ENCODE results near the gene PDE6B. TPM values are rescaled to one million over a fixed set of nuclear protein-coding genes. Genes with fewer than 3 reads are reported as not detected.

Gene PDE6B
- total RNA-seq, 1 experiment from 2014 or later = not detected

- Histone ChIP-seq H4K20me1 (ENCODE audit: insufficient read depth, low read depth, low read length) (no peaks in the 10 kb centered on the region), H3K36me3 (ENCODE audit: insufficient read depth, low read length) (no peaks in the 10 kb centered on the region), H3K9ac (ENCODE audit: low read length) (no peak overlapping the region), H3K4me3 (ENCODE audit: low read length) (no peak overlapping the region), H3K27ac (ENCODE audit: low read length) (no peak overlapping the region), H3K4me2 (ENCODE audit: low read depth, low read length, poor library complexity, severe bottlenecking) (no peak overlapping the region), H3K9me3 (ENCODE audit: low read length) (no peaks in the 10 kb centered on the region), H3K4me1 (ENCODE audit: low read length) (peaks cover 11% of the 10 kb centered on the region), H3K79me2 (ENCODE audit: low read length) (peaks cover 57% of the 10 kb centered on the region), H3K9me2 (replicated peaks; ENCODE audit: insufficient read depth, low read length) (no peaks in the 10 kb centered on the region), H2AFZ (ENCODE audit: low read length) (no peak overlapping the region), H3K27me3 (ENCODE audit: low read length) (no peaks in the 10 kb centered on the region)
- no peak for DNase-seq
Observed at GRCh38 chr4:707929-708630, 82.7 kb downstream of the PDE6B start.

DNA sequence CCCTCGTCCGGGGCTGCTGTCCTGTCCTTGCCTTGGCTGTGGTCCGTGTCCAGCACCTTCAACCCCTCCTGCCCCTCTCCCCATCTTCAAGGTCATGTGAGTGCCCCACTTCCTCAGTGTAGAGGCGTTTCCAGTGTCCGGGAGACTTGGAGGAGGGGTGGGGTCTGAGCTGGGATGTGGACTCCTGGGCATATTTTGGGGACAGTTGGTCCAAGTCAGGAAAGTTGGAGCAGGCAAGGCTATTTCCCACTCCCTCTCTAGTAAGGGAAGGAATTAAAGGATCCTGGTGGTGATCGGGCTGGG, 83.2 kb downstream of the PDE6B start:
- Histone ChIP-seq H3K4me1 (ENCODE audit: low read length) (peaks cover 11% of the 10 kb centered on the region), H3K79me2 (ENCODE audit: low read length) (peaks cover 62% of the 10 kb centered on the region), H2AFZ (ENCODE audit: low read length) (no peak overlapping the region), H3K4me3 (ENCODE audit: low read length) (no peak overlapping the region), H3K27me3 (ENCODE audit: low read length) (no peaks in the 10 kb centered on the region), H3K4me2 (ENCODE audit: low read depth, low read length, poor library complexity, severe bottlenecking) (no peak overlapping the region), H3K27ac (ENCODE audit: low read length) (no peak overlapping the region), H4K20me1 (ENCODE audit: insufficient read depth, low read depth, low read length) (no peaks in the 10 kb centered on the region), H3K36me3 (ENCODE audit: insufficient read depth, low read length) (peaks cover 3% of the 10 kb centered on the region; the same call in 1 of the 2 replicates), H3K9me3 (ENCODE audit: low read length) (no peaks in the 10 kb centered on the region), H3K9me2 (replicated peaks; ENCODE audit: insufficient read depth, low read length) (no peaks in the 10 kb centered on the region), H3K9ac (ENCODE audit: low read length) (no peak overlapping the region)
- no peak for DNase-seq

DNA sequence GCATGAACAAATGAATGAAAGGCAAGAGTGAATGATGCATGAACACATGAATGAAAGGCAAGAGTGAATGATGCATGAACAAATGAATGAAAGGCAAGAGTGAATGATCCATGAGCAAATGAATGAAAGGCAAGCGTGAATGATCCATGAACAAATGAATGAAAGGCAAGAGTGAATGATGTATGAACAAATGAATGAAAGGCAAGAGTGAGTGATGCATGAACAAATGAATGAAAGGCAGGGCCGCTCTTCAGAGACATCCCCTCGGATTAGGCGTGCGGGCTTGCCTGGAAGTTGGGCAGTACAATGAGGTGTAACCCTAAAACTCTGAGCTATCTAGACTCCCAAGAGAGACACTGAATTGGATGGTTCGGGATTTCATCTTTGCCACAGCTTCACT, 84.0 kb downstream of the PDE6B start:
- Histone ChIP-seq H3K9me2 (replicated peaks; ENCODE audit: insufficient read depth, low read length) (no peaks in the 10 kb centered on the region), H3K9ac (ENCODE audit: low read length) (no peak overlapping the region), H2AFZ (ENCODE audit: low read length) (no peak overlapping the region), H3K4me1 (ENCODE audit: low read length) (peaks cover 11% of the 10 kb centered on the region), H3K27ac (ENCODE audit: low read length) (no peak overlapping the region), H3K4me2 (ENCODE audit: low read depth, low read length, poor library complexity, severe bottlenecking) (no peak overlapping the region), H3K27me3 (ENCODE audit: low read length) (no peaks in the 10 kb centered on the region), H3K36me3 (ENCODE audit: insufficient read depth, low read length) (peaks cover 4% of the 10 kb centered on the region; the same call in 1 of the 2 replicates), H3K4me3 (ENCODE audit: low read length) (no peak overlapping the region), H3K79me2 (ENCODE audit: low read length) (peaks cover 69% of the 10 kb centered on the region), H4K20me1 (ENCODE audit: insufficient read depth, low read depth, low read length) (no peaks in the 10 kb centered on the region), H3K9me3 (ENCODE audit: low read length) (no peaks in the 10 kb centered on the region)
- no peak for DNase-seq

DNA sequence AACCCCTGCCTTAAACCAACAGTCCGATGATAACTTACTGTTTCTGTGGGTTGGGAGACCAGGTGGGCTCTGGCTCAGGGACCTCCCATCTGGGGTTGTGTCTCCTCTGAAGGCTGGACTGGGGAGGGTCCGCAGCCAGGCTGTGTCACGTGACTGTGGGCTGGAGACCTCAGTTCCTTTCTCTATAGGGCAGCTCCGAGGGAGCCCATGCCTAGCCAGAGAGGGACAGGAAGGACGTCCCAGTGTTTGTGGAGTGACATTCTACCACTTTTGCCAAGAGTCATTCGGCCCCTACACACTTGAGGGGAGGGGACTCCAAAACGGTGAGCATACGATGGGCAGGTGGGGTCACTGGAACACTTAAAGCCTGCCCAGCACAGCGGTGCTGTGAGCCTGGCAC, 84.7 kb downstream of the PDE6B start:
- H3K36me3 ChIP-seq (ENCODE audit: insufficient read depth, low read length) = peaks cover 4% of the 10 kb centered on the region; the same call in 1 of the 2 replicates
- H3K4me2 ChIP-seq (ENCODE audit: low read depth, low read length, poor library complexity, severe bottlenecking) = no peak overlapping the region
- H3K9ac ChIP-seq (ENCODE audit: low read length) = no peak overlapping the region
- H3K27me3 ChIP-seq (ENCODE audit: low read length) = no peaks in the 10 kb centered on the region
- peaks cover 77% of the 10 kb centered on the region for H3K79me2 ChIP-seq (ENCODE audit: low read length)
- no peaks in the 10 kb centered on the region for H4K20me1 ChIP-seq (ENCODE audit: insufficient read depth, low read depth, low read length)
- H3K9me3 ChIP-seq (ENCODE audit: low read length) = no peaks in the 10 kb centered on the region
- H2AFZ ChIP-seq (ENCODE audit: low read length) = no peak overlapping the region
- DNase-seq = no peak
- H3K4me3 ChIP-seq (ENCODE audit: low read length) = no peak overlapping the region
- H3K4me1 ChIP-seq (ENCODE audit: low read length) = peaks cover 10% of the 10 kb centered on the region
- no peak overlapping the region for H3K27ac ChIP-seq (ENCODE audit: low read length)
- no peaks in the 10 kb centered on the region for H3K9me2 ChIP-seq (replicated peaks; ENCODE audit: insufficient read depth, low read length)

- H2AFZ ChIP-seq (ENCODE audit: low read length) = no peak overlapping the region
- H3K9me3 ChIP-seq (ENCODE audit: low read length) = no peaks in the 10 kb centered on the region
- H4K20me1 ChIP-seq (ENCODE audit: insufficient read depth, low read depth, low read length) = no peaks in the 10 kb centered on the region
- H3K27me3 ChIP-seq (ENCODE audit: low read length) = no peaks in the 10 kb centered on the region
- H3K36me3 ChIP-seq (ENCODE audit: insufficient read depth, low read length) = peaks cover 4% of the 10 kb centered on the region; the same call in 1 of the 2 replicates
- peaks cover 80% of the 10 kb centered on the region for H3K79me2 ChIP-seq (ENCODE audit: low read length)
- no peak overlapping the region for H3K4me3 ChIP-seq (ENCODE audit: low read length)
- no peaks in the 10 kb centered on the region for H3K9me2 ChIP-seq (replicated peaks; ENCODE audit: insufficient read depth, low read length)
- H3K27ac ChIP-seq (ENCODE audit: low read length) = no peak overlapping the region
- H3K4me2 ChIP-seq (ENCODE audit: low read depth, low read length, poor library complexity, severe bottlenecking) = no peak overlapping the region
- DNase-seq = no peak
- H3K9ac ChIP-seq (ENCODE audit: low read length) = no peak overlapping the region
- peaks cover 8% of the 10 kb centered on the region for H3K4me1 ChIP-seq (ENCODE audit: low read length)
Observed at GRCh38 chr4:710916-711315, 85.5 kb downstream of the PDE6B start.

DNA sequence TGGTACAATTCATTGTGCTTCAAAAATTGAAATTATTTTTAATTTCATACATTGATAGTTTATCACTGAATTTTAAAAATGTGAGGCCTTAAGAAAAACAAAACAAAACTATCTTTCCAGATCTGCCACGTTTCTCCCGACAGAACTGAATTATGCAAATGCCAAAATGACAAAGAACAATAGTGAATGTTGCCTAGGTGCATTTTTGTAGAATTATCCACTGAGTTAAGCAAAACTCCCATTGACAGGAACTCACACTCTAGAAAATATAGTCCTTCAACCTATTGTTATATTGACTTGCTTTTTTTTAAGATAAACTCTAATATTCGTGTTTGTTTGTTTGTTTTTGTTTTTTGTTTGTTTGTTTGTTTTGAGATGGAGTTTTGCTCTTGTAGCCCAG, 86.7 kb downstream of the PDE6B start:
- no peaks in the 10 kb centered on the region for H4K20me1 ChIP-seq (ENCODE audit: insufficient read depth, low read depth, low read length)
- peaks cover 3% of the 10 kb centered on the region for H3K4me1 ChIP-seq (ENCODE audit: low read length)
- H3K9ac ChIP-seq (ENCODE audit: low read length) = no peak overlapping the region
- DNase-seq = no peak
- H3K4me2 ChIP-seq (ENCODE audit: low read depth, low read length, poor library complexity, severe bottlenecking) = no peak overlapping the region
- H3K36me3 ChIP-seq (ENCODE audit: insufficient read depth, low read length) = peaks cover 4% of the 10 kb centered on the region; the same call in 1 of the 2 replicates
- H3K9me2 ChIP-seq (replicated peaks; ENCODE audit: insufficient read depth, low read length) = no peaks in the 10 kb centered on the region
- H3K27me3 ChIP-seq (ENCODE audit: low read length) = no peaks in the 10 kb centered on the region
- no peak overlapping the region for H2AFZ ChIP-seq (ENCODE audit: low read length)
- H3K27ac ChIP-seq (ENCODE audit: low read length) = no peak overlapping the region
- peaks cover 70% of the 10 kb centered on the region for H3K79me2 ChIP-seq (ENCODE audit: low read length)
- H3K4me3 ChIP-seq (ENCODE audit: low read length) = no peak overlapping the region
- H3K9me3 ChIP-seq (ENCODE audit: low read length) = no peaks in the 10 kb centered on the region

DNA sequence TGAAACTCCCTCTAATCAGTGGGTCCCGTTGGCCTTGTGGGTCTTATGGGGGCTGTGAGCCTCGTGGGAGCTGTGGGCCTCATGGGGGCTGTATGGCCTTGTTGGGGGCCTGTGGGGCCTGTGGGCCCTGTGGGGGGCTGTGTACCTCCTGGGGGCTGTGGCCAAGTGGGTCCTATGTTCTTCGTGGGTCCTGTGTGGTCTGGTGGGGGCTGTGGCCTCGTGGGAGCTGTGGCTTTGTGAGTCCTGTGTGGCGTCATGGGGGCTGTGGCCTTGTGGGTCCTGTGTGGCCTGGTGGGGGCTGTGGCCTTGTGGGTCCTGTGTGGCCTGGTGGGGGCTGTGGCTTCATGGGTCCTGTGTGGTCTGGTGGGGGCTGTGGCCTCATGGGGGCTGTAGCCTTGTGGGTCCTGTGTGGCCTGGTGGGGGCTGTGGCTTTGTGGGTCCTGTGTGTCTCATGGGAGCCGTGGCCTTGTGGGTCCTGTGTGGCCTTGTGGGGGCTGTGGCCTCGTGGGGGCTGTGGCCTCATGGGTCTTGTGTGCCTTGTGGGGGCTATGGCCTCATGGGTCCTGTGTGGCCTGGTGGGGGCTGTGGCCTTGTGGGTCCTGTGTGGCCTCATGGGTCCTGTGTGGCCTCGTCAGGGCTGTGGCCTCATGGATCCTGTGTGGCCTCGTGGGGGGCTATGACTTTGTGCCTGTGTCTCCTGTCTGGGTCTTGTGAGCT, 87.7 kb downstream of the PDE6B start:
- no peak overlapping the region for H3K27ac ChIP-seq (ENCODE audit: low read length)
- H2AFZ ChIP-seq (ENCODE audit: low read length) = no peak overlapping the region
- H4K20me1 ChIP-seq (ENCODE audit: insufficient read depth, low read depth, low read length) = no peaks in the 10 kb centered on the region
- H3K36me3 ChIP-seq (ENCODE audit: insufficient read depth, low read length) = peaks cover 4% of the 10 kb centered on the region; the same call in 1 of the 2 replicates
- no peak overlapping the region for H3K4me2 ChIP-seq (ENCODE audit: low read depth, low read length, poor library complexity, severe bottlenecking)
- no peaks in the 10 kb centered on the region for H3K9me2 ChIP-seq (replicated peaks; ENCODE audit: insufficient read depth, low read length)
- no peaks in the 10 kb centered on the region for H3K4me1 ChIP-seq (ENCODE audit: low read length)
- H3K9ac ChIP-seq (ENCODE audit: low read length) = no peak overlapping the region
- H3K9me3 ChIP-seq (ENCODE audit: low read length) = no peaks in the 10 kb centered on the region
- H3K79me2 ChIP-seq (ENCODE audit: low read length) = peaks cover 73% of the 10 kb centered on the region
- DNase-seq = no peak
- no peaks in the 10 kb centered on the region for H3K27me3 ChIP-seq (ENCODE audit: low read length)
- no peak overlapping the region for H3K4me3 ChIP-seq (ENCODE audit: low read length)

DNA sequence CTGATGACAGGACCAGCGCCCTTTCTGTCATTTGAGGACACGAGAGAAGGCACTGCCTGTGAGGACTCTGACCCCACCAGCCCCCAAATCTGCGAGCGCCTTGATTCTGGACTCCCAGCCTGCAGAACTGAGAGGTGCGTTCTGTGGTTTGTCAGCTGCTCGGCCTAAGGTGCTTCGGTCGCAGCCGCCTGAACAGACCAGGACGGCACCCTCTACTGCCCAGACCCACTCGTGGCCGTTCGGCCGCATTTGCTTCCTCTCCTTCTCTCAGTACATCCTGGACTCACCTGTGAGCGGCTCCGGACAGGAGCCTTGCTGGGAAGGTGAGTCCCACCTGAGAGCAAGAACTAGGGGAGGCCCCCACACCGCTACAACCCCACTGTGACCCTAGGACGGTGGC, 88.7 kb downstream of the PDE6B start:
- Histone ChIP-seq H3K4me3 (ENCODE audit: low read length) (no peak overlapping the region), H3K27ac (ENCODE audit: low read length) (no peak overlapping the region), H3K9me2 (replicated peaks; ENCODE audit: insufficient read depth, low read length) (no peaks in the 10 kb centered on the region), H3K4me2 (ENCODE audit: low read depth, low read length, poor library complexity, severe bottlenecking) (no peak overlapping the region), H4K20me1 (ENCODE audit: insufficient read depth, low read depth, low read length) (no peaks in the 10 kb centered on the region), H3K36me3 (ENCODE audit: insufficient read depth, low read length) (peaks cover 4% of the 10 kb centered on the region; the same call in 1 of the 2 replicates), H3K4me1 (ENCODE audit: low read length) (no peaks in the 10 kb centered on the region), H3K9ac (ENCODE audit: low read length) (no peak overlapping the region), H3K79me2 (ENCODE audit: low read length) (peaks cover 71% of the 10 kb centered on the region), H3K27me3 (ENCODE audit: low read length) (no peaks in the 10 kb centered on the region), H2AFZ (ENCODE audit: low read length) (no peak overlapping the region), H3K9me3 (ENCODE audit: low read length) (no peaks in the 10 kb centered on the region)
- DNase-seq = no peak

Measured in Karpas-422 (cell line).